Measurements from ENCODE around the gene AQP5.

Gene AQP5

GRCh38 chr12:49951411-49952240 lies 10.0 kb upstream of the AQP5 start:
- DNase-seq = no peak

GRCh38 chr12:49952391-49953055 lies 9.1 kb upstream of the AQP5 start:
- DNase-seq = no peak

GRCh38 chr12:49953151-49953550 lies 8.5 kb upstream of the AQP5 start:
- DNase-seq = no peak

- no peak for DNase-seq
These were observed 7.5 kb upstream of the AQP5 start for GRCh38 chr12:49953961-49954846.

GRCh38 chr12:49954863-49955830 lies 6.5 kb upstream of the AQP5 start:
- no peak for DNase-seq

GRCh38 chr12:49955899-49956662 lies 5.6 kb upstream of the AQP5 start:
- no peak for DNase-seq

- DNase-seq = no peak
These were observed 4.8 kb upstream of the AQP5 start for GRCh38 chr12:49956663-49957569.

GRCh38 chr12:49957570-49957967 lies 4.1 kb upstream of the AQP5 start:
- no peak for DNase-seq

GRCh38 chr12:49959685-49960473 lies 1.8 kb upstream of the AQP5 start:
- DNase-seq = no peak

- DNase-seq = no peak
These were observed 1.1 kb upstream of the AQP5 start for GRCh38 chr12:49960474-49961110.

GRCh38 chr12:49961993-49962764 lies 507 bp downstream of the AQP5 start:
- DNase-seq = no peak

- DNase-seq = no peak
These were observed 1.4 kb downstream of the AQP5 start for GRCh38 chr12:49962861-49963765.

- no peak for DNase-seq
These were observed 2.5 kb downstream of the AQP5 start for GRCh38 chr12:49963976-49964815.

GRCh38 chr12:49964849-49965624 lies 3.4 kb downstream of the AQP5 start:
- no peak for DNase-seq

- no peak for DNase-seq
These were observed 4.2 kb downstream of the AQP5 start for GRCh38 chr12:49965836-49966235.
